ENCODE results near the gene MACROD2.
A peak's percentile ranks its signal among the peaks of the same experiment; 100 is the strongest.

Gene MACROD2

DNA sequence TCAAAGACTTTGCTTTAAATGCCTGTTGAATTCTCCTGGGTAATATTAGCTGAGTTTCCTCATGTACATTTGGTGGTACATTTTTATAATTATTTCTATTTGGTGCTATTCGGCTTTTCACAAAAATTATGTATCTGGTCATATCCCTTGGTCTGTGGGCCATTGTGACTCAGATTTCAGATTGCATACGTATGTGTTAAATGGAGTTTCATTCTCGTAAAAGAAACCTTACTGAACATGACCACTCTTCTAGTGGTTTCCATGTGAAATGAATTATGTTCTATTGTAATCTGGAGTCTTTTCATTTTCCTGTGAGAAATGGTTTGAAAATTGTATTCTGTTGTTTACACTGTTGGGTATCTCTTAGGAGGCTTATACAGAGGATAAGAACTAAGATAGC is 728.3 kb downstream of the MACROD2 start:
- DNase-seq = no peak

DNA sequence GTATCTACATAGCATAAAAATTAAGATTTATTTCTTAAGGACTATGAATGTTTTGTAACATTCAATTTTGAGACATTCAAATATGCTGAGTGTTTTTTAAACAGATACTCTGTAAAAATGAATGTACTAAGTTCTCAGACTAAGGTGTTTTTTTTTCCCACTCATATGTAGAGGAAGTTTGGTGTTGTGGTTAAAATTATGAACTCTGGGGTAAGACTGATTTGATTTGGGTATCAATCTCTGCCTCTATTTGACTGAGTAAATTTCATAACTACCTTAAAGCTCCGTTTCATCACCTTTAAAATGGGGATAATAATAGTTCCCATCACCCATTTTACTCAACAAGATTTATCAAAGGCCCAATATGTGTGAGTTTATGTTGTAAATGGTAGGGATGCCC is 728.7 kb downstream of the MACROD2 start:
- DNase-seq = no peak

DNA sequence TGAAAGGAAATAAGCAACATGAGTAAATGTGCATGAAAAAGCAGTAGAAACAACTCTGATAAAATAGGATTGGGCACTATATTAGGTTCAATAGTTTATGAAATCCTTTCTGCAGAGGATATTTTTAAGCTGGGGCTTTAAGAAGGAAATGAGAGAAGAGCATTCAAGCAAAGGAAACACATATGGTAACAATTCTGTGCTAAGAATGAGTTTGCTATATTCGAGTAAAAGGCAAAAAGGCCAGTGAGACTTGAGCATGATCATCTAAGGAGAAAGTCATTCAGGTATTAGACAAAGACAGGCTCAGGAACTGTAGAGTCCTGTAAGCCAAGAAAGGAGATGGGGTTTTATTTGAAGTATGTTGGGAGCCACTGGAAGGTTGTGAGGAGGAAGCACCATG is 729.2 kb downstream of the MACROD2 start:
- DNase-seq = no peak

DNA sequence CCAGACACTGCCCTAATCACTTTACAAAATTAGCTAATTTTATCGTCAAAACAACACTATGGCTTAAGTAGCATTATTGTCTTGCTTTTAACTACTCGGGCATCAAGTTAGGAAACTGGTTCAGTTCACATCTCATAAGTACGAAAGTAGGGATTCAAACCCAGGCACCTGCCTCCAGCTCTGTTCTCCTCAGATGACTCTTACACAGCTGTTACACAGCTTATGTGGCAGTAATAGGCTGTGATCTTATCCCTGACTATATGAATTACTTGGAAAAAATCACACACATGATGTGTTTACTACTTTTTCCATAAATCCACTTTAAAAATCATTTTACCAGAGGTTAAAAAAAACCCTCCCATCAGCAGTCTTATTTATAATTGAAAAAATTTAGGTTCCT is 731.3 kb downstream of the MACROD2 start:
- DNase-seq = no peak

DNA sequence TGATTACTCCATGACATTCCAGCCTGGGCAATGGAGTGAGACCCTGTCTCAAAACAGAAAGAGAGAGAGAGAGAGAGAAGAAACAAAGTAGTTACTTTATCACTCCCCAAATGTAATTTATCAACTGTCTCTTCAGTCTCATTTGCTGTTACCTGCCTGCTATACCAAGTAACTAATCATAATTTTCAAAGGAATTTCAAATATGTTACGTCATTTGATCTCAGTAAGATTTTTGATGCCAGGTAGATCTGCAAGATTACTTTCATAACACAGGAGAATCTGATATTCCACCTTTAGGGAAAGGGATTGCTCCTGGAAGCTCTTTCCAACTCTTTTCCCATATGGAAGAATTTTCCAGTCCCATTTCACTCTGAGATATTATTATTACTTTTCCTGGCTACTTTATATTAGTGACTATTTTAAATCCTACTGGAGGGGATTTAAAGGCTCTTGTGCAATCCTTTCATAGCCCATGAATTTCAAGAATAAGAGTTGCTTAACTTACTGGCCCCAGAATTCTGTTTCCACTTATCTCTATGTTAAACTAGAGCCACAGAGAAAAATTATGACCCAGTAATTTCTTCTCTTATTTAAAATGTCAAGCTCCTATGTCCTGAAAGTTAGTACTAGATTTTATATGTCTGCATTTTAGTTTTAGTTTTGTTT is 732.3 kb downstream of the MACROD2 start:
- DNase-seq = no peak

DNA sequence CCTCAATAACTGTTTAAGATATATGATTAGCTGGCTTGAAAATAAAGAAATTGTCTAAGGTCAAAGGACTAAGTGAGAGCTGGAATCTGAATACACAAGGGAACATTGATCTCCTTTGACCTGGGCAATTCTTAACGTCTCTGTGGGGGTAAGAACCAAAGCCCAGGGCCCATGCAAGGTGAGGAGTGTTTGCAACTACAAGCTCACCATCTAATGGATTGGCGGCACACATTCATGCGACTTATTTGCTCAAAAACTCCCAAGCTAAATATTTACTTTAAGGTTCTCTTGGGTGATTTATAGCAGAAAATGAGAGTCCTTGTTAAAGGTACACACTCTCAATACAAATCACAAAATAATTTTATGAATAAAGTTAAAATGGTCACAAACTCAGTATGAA is 734.1 kb downstream of the MACROD2 start:
- DNase-seq = no peak

DNA sequence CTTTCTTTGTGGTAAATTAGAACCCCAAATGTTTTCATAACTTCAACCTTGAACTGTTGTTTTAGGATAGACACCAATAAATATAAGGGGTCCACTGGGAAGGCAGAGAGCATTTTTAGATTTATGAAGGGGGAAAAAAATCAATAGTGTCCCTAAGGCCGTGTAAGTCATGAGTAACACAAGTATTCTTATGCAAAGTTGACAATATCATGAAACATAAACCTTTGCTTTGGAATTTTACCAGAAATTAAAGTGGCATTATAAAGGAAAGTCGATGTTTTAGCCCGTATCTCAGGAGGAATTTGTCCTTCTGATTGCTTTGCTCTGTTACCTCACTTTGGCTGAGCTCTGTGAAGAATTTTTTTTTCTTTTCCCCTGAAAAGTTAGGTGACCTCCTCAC is 737.0 kb downstream of the MACROD2 start:
- DNase-seq = no peak

DNA sequence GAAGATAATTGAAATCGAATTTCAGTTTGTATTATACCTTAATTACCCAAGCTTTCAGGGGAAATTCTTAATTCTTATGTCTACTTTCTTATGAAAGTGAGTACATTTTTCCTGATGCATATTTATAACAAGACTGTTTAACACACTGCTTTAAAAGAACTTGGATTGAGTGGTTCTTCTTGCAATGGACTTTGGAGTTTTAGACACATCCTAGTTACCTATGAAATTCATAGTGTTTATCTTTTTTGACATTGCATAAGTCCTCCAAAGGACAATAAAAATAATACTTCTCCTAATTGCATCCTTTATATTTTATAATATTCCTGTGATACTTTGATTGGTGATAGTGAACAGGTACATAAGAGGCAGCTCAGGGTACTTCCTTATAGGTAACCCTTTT is 737.7 kb downstream of the MACROD2 start:
- no peak for DNase-seq

DNA sequence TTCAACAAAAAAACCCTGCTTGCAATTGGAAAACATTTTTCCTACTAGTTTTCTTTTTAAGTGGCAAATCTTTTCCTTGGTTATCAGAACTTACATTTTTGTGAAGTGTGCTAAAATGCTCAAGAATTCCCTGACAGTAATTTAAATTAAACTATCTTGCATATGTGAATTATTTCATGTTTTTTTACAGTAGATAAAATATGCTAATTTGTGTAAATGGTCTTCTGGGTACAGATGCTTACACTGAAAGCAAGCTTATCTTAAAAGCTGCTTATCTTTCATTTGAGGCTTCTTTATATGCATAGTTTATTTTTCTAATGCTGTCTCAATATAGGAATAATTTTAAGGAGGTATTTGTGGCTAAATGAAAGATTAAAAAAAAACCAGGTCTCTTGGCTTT is 745.1 kb downstream of the MACROD2 start:
- no peak for DNase-seq

DNA sequence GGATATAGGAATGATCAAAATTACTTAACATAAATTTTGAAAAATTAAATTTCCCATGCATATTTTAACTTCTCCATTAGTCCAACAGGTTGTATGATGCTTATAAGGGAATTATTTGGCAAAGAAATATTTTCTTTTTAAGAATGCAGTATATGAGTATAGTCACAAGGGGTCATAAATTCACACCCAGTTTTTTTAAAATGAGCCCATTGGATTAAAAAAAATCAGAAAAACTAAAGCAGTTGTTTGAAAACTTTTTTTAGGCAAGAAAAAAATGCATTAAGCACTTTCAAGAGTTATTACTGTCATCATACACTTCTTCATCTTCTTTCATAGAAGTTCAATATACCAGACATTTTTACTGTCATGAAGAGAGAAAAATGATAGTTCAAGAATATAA is 746.3 kb downstream of the MACROD2 start:
- DNase-seq = no peak

DNA sequence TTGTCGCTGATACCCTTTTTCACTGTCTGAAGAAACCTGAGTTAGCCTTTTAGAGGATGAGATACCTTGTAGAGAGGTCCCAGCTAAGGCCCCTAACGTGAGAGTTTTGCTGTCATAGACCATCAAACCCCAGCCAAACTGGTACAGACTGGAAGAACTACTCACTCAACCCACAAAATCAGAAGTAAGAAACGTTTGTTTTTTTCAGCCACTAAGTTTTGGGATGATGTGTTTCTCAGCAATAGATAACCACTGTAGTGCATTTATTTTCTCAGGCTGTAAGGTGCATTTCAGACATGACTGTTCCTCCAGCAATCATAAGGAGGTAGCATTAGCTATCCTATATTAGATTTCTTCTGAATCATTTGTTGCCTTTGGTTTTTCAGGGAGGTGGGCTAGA is 749.4 kb downstream of the MACROD2 start:
- DNase-seq = no peak

DNA sequence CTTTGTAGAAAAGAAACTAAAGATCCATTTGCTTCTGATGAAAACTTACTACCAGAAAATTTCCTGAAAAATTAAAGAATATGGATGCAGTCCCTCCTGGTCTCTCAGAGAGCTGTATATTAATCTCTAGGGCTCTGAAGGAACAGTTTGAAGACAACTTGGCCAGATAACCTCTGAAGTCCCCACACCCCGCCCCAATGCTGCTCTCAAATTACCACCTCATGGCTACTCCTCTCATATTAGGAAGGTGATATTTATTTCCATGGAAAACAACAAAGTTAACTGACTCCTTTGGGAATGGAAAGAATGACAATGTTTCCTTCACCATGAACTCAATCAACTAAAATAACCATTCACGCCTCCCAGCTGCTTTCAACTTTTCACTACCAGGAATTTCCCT is 750.5 kb downstream of the MACROD2 start:
- DNase-seq = no peak

DNA sequence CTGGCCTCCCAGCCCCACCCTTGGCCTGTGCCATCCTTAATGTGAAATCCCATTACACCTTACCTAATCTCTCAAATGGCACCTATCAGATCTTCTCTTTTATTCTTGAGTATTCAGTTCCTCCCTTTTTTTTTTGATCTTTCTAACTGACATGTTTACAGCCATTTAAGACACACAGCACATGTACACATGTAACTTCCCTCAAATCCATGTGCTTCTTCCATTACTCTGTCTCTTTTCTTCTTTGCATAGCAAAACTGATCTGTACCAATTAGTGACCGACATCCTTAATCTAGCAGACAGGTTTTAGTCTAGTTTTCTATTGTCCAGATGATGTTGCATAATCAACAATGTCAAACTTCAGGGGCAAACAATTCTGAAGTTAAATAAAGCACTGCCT is 755.9 kb downstream of the MACROD2 start:
- no peak for DNase-seq

DNA sequence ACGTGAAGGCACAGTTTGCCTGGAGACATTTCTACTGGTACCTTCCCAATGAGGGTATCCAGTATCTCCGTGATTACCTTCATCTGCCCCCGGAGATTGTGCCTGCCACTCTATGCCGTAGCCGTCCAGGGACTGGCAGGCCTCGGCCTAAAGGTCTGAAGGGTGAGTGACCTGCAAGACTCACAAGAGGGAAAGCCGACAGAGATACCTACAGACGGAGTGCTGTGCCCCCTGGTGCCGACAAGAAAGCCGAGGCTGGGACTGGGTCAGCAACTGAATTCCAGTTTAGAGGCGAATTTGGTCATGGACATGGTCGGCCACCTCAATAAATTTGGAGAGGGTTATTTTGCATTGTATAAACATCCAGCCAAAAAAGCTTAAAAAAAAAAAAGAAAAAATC is 762.4 kb downstream of the MACROD2 start:
- DNase-seq = no peak

DNA sequence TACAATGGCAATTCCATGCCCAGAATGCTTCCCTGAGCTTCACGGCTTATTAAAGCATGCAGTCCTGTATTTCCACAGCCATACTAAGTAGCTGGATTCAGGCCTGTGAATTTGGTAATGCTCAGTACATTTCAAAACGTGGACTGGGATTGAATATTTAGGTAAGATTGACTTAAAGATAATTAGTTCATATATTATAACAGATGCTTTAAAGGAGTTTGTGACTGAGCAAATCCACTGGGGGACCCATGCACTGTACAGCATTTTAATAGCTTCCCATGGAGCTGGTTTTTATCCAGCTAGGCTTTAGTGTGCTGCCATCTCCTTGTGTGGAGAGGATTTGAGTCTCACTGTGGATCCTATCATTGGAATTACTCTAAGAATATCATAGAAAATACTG is 763.0 kb downstream of the MACROD2 start:
- DNase-seq = no peak

DNA sequence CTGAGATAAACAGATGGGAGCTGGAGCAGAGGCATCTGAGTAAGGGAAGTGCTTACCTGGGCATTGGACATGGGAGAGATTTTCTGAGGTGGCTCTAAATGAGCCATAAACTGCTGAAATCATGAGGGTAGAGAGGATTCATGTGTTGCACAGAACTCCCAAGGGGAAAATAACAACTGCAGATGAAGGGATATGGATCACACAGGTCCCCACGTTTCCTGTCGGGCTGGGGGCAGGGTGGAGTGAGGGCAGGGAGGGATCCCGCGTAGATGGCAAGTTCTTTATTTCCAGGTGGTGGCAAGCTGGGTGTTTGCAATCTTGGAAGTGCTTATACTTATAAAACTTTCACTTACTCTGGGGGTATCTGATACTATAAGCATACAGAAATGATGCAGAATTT is 764.7 kb downstream of the MACROD2 start:
- no peak for DNase-seq

DNA sequence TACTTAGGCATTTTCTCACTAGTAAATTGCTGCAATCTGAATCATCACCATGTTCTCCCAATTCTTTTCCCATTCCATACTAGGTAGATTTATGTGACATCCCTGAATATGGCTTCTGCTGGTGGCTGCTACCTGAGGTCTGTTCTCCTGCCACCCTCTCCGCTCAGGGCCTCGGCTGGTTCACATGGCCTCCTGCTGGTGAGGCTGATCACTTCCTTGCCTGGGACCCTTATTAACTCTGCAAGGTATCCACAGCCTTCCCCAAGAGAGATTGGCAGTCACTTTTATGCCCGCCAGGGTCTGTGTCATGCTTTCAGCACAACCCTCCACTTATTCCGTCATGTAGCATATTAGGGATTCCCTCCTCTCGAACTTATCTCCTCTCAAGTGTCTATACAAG is 766.6 kb downstream of the MACROD2 start:
- no peak for DNase-seq

DNA sequence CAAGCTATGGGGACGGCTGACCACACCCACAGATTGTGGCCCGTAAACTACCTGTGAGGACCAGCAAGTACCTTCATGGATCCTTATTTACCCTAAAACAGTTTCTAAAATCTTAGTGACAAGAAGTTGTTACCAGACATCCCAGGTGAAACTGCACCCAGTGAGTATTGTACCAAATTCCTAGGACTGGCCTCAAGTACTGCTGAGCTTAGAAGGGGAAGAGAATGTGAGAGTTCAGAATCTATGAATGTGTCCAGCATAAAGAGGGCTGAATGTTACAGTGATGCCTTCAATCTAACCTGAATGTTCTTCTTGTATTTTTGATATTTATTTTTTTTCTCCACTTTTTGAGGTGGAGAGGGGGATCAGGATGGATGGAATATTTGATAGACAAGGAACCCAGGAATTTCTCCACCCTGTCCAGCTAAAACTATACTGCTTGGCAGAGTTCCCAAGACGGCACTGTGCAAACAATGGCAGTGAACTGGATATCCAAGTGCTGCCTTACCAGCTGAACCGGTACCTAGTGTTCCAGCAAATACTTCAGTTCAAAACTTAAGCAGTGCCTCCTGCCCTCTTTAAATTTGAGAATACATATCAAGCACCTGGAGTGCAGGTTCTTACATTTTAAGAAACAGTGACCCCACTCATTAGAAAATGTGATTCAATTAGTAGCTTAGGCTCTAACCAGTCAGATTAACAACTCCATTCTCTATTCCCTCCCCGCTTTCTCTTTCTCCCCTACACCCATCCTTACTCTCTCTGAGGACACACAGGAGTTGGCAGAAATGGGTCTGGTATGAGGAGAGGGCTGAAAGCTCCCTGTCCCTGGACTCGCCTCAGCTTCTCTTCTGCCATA is 769.4 kb downstream of the MACROD2 start:
- no peak for DNase-seq

DNA sequence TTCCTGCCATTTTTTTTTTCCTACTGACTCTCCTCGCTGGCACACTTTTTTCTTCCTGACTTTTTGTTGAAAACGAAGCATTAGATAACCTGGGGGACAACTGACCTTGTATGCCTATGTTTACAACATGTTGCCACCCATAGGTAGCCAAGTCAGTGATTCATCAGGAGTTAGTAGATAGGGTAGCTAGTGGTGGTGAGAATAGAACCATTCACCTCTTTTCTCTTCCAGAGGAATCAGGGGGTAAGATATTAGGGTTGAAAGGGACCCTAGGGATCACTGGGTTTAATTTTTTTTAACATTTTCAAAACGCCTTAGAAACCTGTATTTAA is 770.0 kb downstream of the MACROD2 start:
- DNase-seq = no peak

DNA sequence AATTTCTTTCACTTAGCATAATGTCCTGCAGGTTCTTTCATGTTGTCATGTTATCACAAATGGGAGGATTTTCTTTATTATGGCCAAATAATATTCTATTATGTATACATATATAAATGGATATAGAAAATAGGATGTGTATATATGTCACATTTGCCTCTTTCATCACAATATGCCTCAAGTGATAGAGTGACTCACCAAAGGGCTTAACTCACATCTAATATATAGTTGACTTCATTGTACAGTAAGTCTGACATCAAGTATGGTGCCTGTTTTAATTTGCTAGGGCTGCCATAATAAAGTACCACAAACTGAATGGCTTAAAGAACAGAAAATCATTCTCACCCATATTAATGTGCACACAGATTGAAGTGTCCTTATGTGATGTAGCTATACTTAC is 778.2 kb downstream of the MACROD2 start:
- DNase-seq = no peak

DNA sequence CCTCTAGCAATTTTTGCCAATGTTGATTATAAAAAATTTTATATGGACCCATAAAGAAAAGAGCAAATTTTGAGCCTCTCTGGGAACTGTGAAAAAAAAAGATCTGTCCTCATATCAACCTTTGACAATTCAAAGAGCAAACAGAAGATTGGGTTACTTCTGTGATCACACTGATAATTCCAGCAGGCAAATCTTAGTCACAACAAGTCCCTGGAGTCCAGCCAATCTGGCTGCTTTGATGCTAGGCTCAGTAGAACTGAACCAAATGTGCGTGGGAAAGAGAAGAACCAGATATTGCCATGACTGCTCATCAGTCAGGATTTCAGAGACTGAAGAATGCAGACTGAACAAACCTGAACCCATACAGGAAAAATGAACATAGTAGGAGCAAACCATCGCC is 780.5 kb downstream of the MACROD2 start:
- peak; percentile 12 for DNase-seq

DNA sequence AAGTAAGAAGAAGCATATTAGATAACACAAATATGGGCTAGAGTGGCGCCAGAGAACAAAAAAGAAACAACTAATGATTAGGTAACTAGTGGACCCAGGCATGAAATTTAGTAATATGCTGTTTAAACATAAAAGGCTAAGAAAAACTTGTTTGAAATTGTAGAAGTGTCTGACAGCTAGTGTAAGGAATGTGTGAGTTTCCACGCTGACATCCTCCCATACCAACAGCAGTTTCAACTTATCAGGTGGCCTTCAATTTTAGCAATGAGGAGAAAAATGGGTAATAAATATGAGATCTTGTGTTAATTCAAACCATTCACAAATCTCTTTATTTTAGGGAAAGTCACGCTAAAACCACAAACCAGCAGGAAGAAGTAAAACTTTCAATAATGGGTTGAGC is 782.3 kb downstream of the MACROD2 start:
- DNase-seq = no peak

DNA sequence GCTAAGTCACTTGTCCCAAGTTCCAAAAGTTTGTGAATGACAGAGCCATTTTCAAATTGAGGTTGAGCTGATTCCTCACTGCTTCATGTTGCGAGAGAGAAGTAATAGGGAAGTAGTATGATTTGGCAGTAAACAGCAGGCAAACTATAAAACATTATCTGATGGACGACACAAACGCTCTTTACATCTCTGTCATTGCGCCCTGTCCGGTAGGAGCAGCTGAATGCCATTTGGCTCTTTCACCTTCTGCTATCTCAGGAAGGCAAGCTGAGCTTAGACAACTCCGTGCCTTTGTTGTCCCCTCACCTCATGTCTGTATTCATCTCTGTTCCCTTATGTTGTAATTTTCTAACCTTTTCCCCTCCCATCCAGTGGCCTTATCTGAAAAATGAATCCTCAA is 782.8 kb downstream of the MACROD2 start:
- no peak for DNase-seq

DNA sequence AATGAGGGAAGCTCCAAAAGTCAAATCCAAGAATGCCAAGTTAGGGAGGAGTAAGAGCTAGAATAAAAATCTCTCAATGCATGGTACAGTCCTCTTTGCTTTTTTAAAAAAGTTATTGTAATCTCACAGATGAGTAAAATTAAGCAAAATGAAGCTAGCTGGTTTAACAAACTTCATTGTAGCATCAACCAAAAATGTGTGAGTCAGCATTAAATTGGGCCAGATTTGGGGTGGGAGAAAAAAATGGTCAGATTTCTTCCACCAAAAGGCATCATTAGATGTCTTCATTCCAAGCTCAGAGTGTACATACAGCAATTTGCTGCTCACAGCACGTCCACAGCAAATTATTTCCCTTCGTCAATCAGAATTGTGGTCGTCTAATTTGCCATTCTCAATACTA is 783.6 kb downstream of the MACROD2 start:
- no peak for DNase-seq

DNA sequence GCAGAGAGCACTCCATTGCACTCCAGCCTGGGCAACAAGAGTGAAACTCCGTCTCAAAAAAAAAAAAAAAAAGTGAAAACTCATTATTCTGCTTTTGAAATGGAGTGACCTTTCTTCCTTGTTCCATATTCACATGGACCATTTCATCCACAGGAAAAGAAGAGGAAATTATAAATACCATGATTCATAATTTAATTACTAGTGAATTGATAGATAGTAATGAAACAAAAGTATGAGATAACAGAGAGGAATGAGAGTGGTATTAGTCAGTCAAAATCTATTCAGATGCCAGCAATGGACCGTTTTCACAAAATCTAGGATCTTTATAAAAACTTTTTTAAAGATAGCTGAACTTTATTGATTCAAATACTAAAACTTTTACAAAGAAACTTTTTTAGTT is 785.2 kb downstream of the MACROD2 start:
- no peak for DNase-seq
